Measurements from ENCODE around the gene FAM217B.
"Not testable (repeated sequence)": the region's sequence is repeated elsewhere in the genome, so short reads cannot be mapped to it uniquely, and the experiment has no call there.

Gene FAM217B

DNA sequence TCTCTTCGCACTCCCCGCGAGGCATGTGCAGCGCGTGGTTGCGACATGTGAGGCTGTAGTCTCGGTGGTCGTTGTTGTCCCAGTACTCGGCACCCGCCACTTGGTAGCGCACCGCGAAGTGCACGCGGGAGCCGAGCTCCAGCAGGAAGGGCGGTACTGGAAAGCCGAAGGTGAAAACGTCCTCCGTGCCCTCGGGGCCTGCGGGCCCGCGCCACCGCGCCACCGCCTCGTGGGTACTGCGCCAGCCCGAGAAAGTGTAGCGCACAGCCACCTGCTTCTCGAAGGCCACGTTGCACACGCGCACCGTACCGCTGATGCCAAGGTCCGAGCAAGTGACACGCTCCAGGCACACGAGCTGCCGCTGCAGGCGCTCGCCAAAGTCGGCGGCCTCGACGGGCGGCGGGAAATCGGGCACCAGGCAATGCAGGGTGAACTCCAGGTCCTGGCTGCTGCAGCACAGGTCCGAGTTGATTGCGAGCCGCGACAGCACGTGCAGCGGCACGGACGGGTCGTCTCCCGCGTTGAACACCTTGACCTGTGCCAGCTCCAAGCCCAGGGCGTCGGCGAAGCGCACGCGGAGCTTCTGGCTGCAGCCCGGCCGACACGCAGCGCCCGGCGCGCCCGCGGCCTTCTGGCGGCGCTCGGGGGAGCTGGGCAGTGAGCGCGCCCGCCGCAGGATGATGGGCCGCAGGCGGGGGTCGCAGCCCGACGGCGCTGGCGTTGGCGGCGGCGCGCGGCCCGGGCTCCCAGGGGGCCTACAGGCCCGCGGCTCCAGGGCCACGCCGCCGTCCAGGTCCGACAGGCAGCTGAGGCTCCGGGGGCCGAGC, 924 bp upstream of the FAM217B start:
- no peak for DNase-seq

DNA sequence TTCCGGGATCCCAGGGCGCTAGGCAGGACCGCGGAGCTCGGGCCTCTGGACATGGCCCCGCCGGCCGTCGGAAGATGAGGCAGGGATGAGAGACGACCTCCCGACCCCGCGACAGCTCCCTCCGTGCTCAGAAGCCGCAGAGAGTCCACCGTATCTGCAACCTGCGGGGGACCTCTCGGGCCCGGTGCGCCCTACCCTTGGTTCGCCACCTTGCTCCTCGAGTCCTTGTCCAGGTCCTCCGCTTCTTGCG, 385 bp upstream of the FAM217B start:
- DNase-seq: no peak

GRCh38 chr20:59940956-59941294, 736 bp downstream of the FAM217B start:
- DNase-seq: no peak

DNA sequence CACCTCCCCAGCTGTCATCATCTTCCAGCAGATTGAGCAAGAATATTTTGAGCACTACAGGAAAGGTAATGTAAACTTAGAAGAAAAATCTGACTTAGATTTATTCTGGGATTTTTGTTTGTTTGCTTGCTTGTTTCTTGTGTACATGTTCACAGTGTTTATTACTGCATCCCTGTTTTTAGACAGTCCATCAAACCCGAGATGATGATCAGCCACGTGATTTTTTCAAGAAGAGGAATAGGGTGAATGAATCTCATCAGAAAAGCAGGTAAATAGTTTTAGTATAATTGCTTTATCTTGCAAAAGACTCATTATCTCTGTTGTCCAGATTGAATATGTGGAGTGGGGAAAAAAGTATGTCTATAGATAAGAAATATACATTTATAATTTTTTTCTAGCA, 2.1 kb downstream of the FAM217B start:
- DNase-seq: no peak

- no peak for DNase-seq
These were observed 4.5 kb downstream of the FAM217B start for GRCh38 chr20:59944726-59945125.

DNA sequence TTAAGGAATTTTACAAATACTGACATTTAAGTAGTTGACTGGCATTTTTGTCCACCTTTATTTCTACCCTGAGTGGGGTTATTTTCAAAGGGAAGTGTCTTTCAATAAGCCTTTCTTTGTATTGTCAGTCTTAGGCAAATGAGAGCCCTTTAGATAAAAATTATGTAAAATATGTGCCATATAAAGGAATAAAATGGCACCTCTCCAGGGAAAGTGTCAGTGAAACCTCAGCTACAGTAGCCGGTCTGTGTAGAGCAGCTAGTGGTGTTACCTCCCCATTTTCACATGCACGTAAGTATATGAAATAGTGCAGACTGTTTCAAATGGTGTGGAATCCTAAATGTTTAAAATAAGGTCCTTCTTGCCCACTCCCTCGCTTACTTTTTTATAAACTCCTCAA, 5.0 kb downstream of the FAM217B start:
- DNase-seq: peak; percentile 21

DNA sequence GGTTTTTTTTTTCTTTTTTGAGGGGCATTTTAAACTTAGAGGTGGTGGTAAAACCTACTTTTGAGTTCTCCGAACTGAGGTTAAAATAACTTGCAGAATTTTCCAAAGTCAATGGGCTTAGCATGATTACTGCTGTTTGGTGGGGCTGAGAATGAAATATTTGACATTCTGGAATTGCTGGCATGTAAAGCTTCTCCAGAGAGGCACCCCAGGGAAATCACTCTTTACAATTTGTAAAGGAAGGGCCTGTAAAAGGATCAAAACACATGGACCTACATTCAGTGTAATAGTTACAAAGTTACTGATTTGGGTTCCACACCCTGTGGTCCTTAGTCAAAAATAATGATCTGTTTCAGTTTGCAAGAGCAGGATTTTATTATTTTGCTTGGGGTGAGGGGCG, 5.5 kb downstream of the FAM217B start:
- no peak for DNase-seq

GRCh38 chr20:59947376-59947775, 7.2 kb downstream of the FAM217B start:
- DNase-seq: no peak

DNA sequence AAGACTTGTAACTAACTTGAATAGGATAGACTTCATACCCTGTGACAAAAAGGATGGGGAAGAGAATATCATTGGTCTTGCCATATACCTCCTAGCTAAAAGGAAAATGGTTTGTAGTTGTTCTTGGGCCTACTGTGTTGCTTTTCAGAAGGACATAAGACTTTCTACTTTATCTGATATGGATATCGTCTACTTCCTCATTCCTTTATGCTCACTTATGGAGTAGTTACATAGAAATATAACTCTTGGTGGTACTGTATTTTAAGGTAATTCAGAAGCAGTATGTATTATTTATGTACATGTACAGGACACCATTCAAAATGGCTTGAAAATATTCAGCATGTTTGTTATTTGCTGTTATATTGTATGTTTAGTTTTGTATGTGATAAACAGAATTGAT, 8.0 kb downstream of the FAM217B start:
- DNase-seq: no peak

- DNase-seq: peak; percentile 45
These were observed 8.9 kb downstream of the FAM217B start for GRCh38 chr20:59948828-59949720.

GRCh38 chr20:59949911-59950310, 9.7 kb downstream of the FAM217B start:
- no peak for DNase-seq

DNA sequence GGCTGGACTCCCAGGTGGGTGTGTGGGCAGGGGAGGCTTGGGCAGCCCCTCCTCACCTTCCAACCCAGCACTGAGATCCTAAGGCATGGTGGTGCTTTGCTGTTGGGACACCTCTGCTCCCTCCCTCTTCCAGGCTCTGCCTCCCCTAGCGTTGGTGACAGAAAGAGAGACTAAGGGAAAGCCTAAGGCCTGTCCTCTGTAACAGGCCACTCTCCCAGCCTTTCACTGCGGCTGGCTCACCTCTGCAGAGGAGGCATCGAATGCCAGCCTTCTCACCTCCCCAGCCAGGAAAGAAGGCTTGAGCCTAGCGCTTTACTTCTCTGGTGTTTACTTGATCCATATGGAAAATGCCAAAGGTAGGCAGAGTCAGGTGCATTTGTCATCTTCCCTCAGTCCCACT, 14.5 kb downstream of the FAM217B start:
- DNase-seq: no peak

DNA sequence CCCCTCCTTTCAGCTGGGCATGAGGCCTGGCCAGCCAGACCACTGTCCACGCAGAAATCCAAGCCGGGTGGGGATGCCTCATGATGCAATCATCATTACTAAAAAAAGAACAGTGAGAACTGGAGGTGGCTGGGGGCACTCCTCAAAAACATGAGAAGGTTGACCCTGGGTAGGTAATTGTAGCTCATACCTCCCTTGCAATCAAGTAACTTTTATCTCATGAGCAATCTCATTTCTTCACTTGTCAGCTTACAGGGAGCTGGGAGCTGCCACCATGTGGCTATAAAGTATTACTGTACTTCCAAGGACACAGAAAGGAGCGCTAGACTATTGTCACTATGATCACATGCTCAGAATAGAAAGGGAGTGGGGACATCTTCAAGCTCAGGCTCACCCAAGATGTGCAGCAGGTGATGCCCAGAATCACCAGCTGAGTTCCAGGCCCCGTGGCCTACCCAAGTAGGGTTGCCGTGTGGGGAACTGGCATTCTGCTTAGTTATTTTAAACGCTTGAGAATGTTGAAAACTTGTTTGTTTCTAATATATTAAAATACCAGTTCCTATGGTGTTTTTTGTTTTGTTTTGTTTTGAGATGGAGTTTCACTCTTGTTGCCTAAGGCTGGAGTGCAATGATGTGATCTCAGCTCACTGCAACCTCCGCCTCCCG, 15.1 kb downstream of the FAM217B start:
- no peak for DNase-seq

DNA sequence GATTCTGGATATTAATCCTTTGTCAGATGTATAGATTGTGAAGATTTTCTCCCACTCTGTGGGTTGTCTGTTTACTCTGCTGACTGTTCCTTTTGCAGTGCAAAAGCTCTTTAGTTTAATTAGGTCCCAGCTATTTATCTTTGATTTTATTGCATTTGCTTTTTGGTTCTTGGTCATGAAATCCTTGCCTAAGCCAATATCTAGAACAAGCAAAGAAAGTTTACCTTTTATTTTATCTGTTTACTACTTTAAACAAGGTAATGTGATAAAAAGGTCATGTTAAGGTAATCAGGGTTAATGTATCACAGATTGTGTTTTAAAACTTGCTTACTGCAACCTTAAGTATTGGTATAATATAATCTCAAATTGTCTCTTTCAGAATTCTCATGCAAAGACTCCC, 17.4 kb downstream of the FAM217B start:
- DNase-seq: not testable (repeated sequence)

GRCh38 chr20:59958123-59958522, 17.9 kb downstream of the FAM217B start, which contains the start of gene CDH26:
Gene CDH26, plus strand, starts transcription at chr20:59958423. Its CDS starts 304 bp downstream, at chr20:59958727.
- peak; percentile 82 for DNase-seq

DNA sequence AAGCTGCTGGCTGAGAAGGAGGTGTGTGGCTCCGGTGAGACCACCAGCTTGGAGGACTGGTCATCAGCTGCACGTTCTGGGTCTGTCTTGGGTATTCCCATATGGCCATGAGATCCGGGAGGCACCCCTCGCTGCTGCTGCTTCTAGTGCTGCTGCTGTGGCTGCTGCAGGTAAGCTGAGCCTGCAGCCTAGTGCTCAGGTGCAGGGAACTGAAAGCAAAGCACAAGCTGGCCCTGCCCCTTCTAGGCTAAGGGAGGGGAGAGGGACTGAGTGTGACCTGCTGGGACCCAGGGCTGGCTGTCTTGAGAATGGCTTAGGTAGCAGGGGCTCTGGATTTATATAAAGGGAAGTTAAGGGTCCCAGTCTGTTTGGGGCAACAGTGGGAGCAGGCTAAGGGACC, 18.4 kb downstream of the FAM217B start:
- DNase-seq: peak; percentile 43

GRCh38 chr20:59961423-59961822, 21.2 kb downstream of the FAM217B start:
- no peak for DNase-seq

DNA sequence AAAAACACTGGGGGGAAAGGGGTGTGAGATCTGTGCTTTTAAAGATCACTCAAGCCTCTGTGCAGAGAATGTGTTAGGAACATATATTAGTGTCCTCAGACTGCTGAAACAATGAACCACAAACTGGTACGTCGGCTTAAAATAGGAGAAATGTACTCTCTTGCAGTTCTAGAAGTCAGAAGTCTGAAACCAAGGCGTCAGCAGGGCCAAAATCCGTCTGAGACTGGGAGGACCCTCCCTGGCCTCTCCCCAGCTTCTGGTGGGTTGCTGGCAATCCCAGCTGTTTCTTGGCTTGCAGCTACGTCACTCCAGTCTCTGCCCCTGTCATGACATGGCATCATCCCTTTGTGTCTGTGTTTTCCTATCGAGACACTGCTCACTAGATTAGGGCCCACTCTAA, 22.0 kb downstream of the FAM217B start:
- no peak for DNase-seq

- DNase-seq: no peak
These were observed 26.2 kb downstream of the FAM217B start for GRCh38 chr20:59966428-59966827.

DNA sequence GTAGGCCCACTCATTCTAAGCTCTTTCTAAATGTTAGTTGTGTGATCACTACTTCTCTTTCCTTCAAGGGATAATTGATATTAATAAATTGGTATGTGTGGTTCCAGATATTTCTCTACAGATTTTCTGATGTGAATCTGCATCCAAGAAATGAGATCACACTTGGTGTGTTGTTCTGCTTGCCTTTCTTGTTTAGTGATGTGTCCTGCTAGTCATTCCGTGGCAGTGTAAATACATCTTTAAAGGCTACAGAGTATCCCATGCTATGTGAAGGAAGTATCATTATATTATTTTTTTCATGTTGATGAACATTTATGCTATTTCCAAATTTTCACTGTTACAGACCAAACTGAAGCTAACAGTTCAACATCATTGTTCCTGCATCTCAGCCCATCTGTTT, 31.2 kb downstream of the FAM217B start:
- no peak for DNase-seq

- DNase-seq: no peak
These were observed 32.0 kb downstream of the FAM217B start for GRCh38 chr20:59972037-59972801.

DNA sequence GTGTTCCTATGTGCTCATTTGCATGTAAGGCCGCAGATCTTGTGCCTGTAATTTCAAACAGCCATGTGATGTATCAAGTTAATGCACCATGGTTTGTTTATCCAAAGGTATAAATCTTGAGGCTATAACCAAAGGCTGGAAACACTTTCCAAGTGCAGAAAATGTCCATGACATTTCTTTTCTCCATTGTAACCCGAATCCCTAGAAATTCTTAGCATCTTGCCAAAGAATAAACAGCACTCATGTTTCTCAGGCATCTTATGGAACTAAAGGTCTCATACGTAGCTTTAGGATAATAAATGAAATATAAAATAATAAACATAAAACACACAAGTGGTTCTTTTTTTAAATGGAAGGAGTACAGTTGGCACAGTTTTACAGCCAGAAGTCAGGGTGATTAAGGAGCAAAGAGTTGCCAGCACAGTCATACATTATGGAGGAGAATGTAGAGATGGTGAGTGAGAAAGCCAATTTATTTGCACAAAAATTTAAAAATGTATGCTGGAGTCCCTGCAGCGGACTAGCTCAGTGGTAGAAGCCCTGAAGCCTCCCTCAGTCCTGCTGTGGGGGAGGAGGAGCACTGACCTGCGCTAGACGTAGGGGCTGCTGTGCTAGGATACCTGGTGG, 36.1 kb downstream of the FAM217B start:
- no peak for DNase-seq

GRCh38 chr20:59977086-59977485, 36.9 kb downstream of the FAM217B start:
- DNase-seq: no peak
